SK-N-SH (cell line): ENCODE results near the gene SERPINB13. TPM values are rescaled to one million over a fixed set of nuclear protein-coding genes. Genes with fewer than 3 reads are reported as not detected.

Source experiments
- CTCF ChIA-PET: fragments of 300-600, 350-600 bp; formaldehyde crosslinking; extraction: SDS; loops from one replicate; lab custom pipeline; 2021; lab: Yijun Ruan, JAX
- POLR2A ChIA-PET: fragments of 350-600 bp; sonication (Branson Sonifier 250); formaldehyde crosslinking; extraction: SDS; loops from one replicate; lab custom pipeline; 2020; ENCODE audit warnings: antibody characterized with exemption, inconsistent platforms; lab: Yijun Ruan, JAX
- DNase-seq: peaks from one replicate; pipeline ENCODE4 v3.0.0; 2012
- H2AFZ ChIP-seq: fragments of 200-600 bp; sonication (generic); 2 replicates; pipeline ENCODE4 v1.8.1; 2016; ENCODE audit warnings: antibody characterized with exemption, mild to moderate bottlenecking, low read depth
- H3F3A ChIP-seq: fragments of 200-600 bp; sonication (generic); replicated peaks from 2 replicates; pipeline ENCODE3; 2016; ENCODE audit warnings: antibody characterized with exemption, mild to moderate bottlenecking; ENCODE audit not compliant: insufficient read depth
- H3K27ac ChIP-seq, 2 experiments: fragments of 200-500 bp in 1 of 2; fragments of 200-600 bp in 1 of 2; sonication (Bioruptor generic) in 1 of 2; sonication (generic), shearing (Covaris generic) in 1 of 2; 2 replicates each; pipeline versions ENCODE4 v1.5.1 to v1.6.1; 2014 to 2016; ENCODE audit warnings: low read depth in 2 of 2, inconsistent platforms in 1 of 2, low read length in 1 of 2, mild to moderate bottlenecking in 1 of 2, mixed read lengths in 1 of 2
- H3K27me3 ChIP-seq: fragments of 200-600 bp; sonication (generic), shearing (Covaris generic); 2 replicates; pipeline ENCODE4 v1.6.1; 2016; ENCODE audit warnings: mixed run types; ENCODE audit not compliant: insufficient read depth
- H3K36me3 ChIP-seq, 2 experiments: fragments of 200-500 bp in 1 of 2; fragments of 200-600 bp in 1 of 2; sonication (Bioruptor generic) in 1 of 2; sonication (generic) in 1 of 2; replicated peaks in 1 of 2; 2 replicates each; pipeline versions ENCODE3 to v1.5.1; 2014 to 2016; ENCODE audit warnings: low read length in 1 of 2, mild to moderate bottlenecking in 1 of 2; ENCODE audit not compliant: insufficient read depth in 2 of 2, control insufficient read depth in 1 of 2
- H3K4me1 ChIP-seq, 2 experiments: fragments of 200-500 bp in 1 of 2; fragments of 200-600 bp in 1 of 2; sonication (Bioruptor generic) in 1 of 2; sonication (generic), shearing (Covaris generic) in 1 of 2; 2 replicates each; pipeline versions ENCODE4 v1.5.1 to v1.6.1; 2014 to 2016; ENCODE audit warnings: low read depth in 1 of 2, low read length in 1 of 2, mixed run types in 1 of 2; ENCODE audit not compliant: insufficient read depth in 2 of 2, control insufficient read depth in 1 of 2
- H3K4me2 ChIP-seq: fragments of 200-600 bp; sonication (generic), shearing (Covaris generic); 2 replicates; pipeline ENCODE4 v1.6.1; 2017; ENCODE audit warnings: mixed run types
- H3K4me3 ChIP-seq, 2 experiments: fragments of 200-500 bp in 1 of 2; fragments of 200-600 bp in 1 of 2; sonication (Bioruptor generic) in 1 of 2; sonication (generic), shearing (Covaris generic) in 1 of 2; 2 replicates each; pipeline versions ENCODE4 v1.5.1 to v1.8.1; 2014 to 2016; ENCODE audit warnings: low read depth in 2 of 2, inconsistent platforms in 1 of 2, low read length in 1 of 2, mild to moderate bottlenecking in 1 of 2, mixed read lengths in 1 of 2, moderate library complexity in 1 of 2
- H3K79me2 ChIP-seq: fragments of 200-600 bp; sonication (generic); 2 replicates; pipeline ENCODE4 v1.8.1; 2017; ENCODE audit warnings: mild to moderate bottlenecking; ENCODE audit not compliant: insufficient read depth
- H3K9ac ChIP-seq: fragments of 200-600 bp; sonication (generic); 2 replicates; pipeline ENCODE4 v1.6.1; 2017; ENCODE audit warnings: mixed run types
- H3K9me2 ChIP-seq: fragments of 200-600 bp; sonication (generic); 2 replicates; pipeline ENCODE4 v1.6.1; 2017; ENCODE audit warnings: mixed run types
- H3K9me3 ChIP-seq: fragments of 200-600 bp; sonication (generic); 2 replicates; pipeline ENCODE4 v1.6.1; 2017; ENCODE audit warnings: mixed run types, mild to moderate bottlenecking, moderate library complexity
- H4K20me1 ChIP-seq: fragments of 200-600 bp; sonication (generic); 2 replicates; pipeline ENCODE4 v1.6.1; 2017; ENCODE audit warnings: mild to moderate bottlenecking, mixed run types; ENCODE audit not compliant: insufficient read depth
- ELF1 ChIP-seq: IDR thresholded peaks from 2 replicates; pipeline ENCODE4 v1.4.0; 2012
- EP300 ChIP-seq, 2 experiments: IDR thresholded peaks; 2 replicates each; pipeline versions ENCODE4 v1.4.0 to v1.6.1; 2012; ENCODE audit warnings: borderline replicate concordance in 1 of 2, low read depth in 1 of 2, low read length in 1 of 2
- FOSL2 ChIP-seq: IDR thresholded peaks from 2 replicates; pipeline ENCODE4 v1.4.0; 2012; ENCODE audit warnings: low read depth, mild to moderate bottlenecking, moderate library complexity, borderline replicate concordance
- POLR2AphosphoS5 ChIP-seq: IDR thresholded peaks from 2 replicates; pipeline ENCODE4 v1.6.1; 2012; ENCODE audit warnings: low read depth, low read length
- RCOR1 ChIP-seq: fragments of 150-350 bp; IDR thresholded peaks from 2 replicates; pipeline ENCODE4 v1.6.1; 2017; ENCODE audit warnings: antibody characterized with exemption, low read length
- SIN3A ChIP-seq: IDR thresholded peaks from 2 replicates; pipeline ENCODE4 v1.6.1; 2012; ENCODE audit warnings: low read depth, mild to moderate bottlenecking, low read length, moderate library complexity, borderline replicate concordance
- TCF12 ChIP-seq: IDR thresholded peaks from 2 replicates; pipeline ENCODE4 v1.4.0; 2012
- TEAD4 ChIP-seq: IDR thresholded peaks from 2 replicates; pipeline ENCODE4 v1.4.0; 2012; ENCODE audit warnings: mild to moderate bottlenecking, borderline replicate concordance; ENCODE audit not compliant: insufficient read depth
- YY1 ChIP-seq: IDR thresholded peaks from 2 replicates; pipeline ENCODE4 v1.4.0; 2012; ENCODE audit warnings: low read depth, mild to moderate bottlenecking
- WGBS: methylation state at CpG from one replicate; pipeline ENCODE4 v1.1.6; 2017; ENCODE audit warnings: low lambda C conversion rate; 5-methylcytosine and 5-hydroxymethylcytosine counted together
- polyA plus RNA-seq, 3 experiments: library from polyadenylated mRNA; depleted of rRNA; stranded (reverse); fragments of >200 nt; gene quantifications; 2 replicates each; pipeline ENCODE4 v1.2.3, GENCODE V29; 2012
- TF ChIP-seq, protein P1 (sequence below): IDR thresholded peaks from 2 replicates; pipeline ENCODE4 v1.4.0; 2012; ENCODE audit warnings: low read depth, borderline replicate concordance

The SERPINB13 gene
- polyA plus RNA-seq, 1 of the 3 experiments (the other 2 are of a cell fraction) = not detected

- Histone ChIP-seq H3K4me2 (no peak overlapping the region), H3K27ac (no peak overlapping the region), H3K9me3 (no peaks in the 10 kb centered on the region), H3K9me2 (no peaks in the 10 kb centered on the region), H3F3A (no peaks in the 10 kb centered on the region), H3K4me3 (no peak overlapping the region), H3K36me3 (no peaks in the 10 kb centered on the region), H3K79me2 (no peaks in the 10 kb centered on the region), H2AFZ (no peak overlapping the region), H3K9ac (no peak overlapping the region), H3K4me1 (no peaks in the 10 kb centered on the region), H4K20me1 (no peaks in the 10 kb centered on the region), H3K27me3 (peaks cover 10% of the 10 kb centered on the region; the same call in 1 of the 2 replicates)
- CTCF ChIA-PET = no interaction called here
- POLR2A ChIA-PET = no interaction called here
- WGBS = 11% methylated on average over 4 of the region's 4 CpGs
- no peak for DNase-seq
- TF ChIP-seq POLR2AphosphoS5 = no peak
- no peak for TF ChIP-seq TEAD4
- TF ChIP-seq FOSL2 = no peak
- no peak for TF ChIP-seq EP300 (IDR thresholded peaks at IDR 0.05; ENCODE audit: borderline replicate concordance in 1 of 2, low read depth in 1 of 2, low read length in 1 of 2)
- TF ChIP-seq ELF1 = no peak
- no peak for TF ChIP-seq TCF12
- no peak for TF ChIP-seq RCOR1
- no peak for TF ChIP-seq YY1
Observed at GRCh38 chr18:63613420-63613819, 26.3 kb downstream of the SERPINB13 start.

GRCh38 chr18:63617049-63617914, 30.1 kb downstream of the SERPINB13 start:
- no peaks in the 10 kb centered on the region for H3F3A ChIP-seq
- no peak overlapping the region for H3K4me2 ChIP-seq
- ChIA-PET CTCF (no interaction called here), POLR2A (no interaction called here)
- no peaks in the 10 kb centered on the region for H3K9me3 ChIP-seq
- H3K9ac ChIP-seq = no peak overlapping the region
- WGBS = 9% methylated on average over 3 of the region's 3 CpGs
- no peak overlapping the region for H3K4me3 ChIP-seq
- H3K4me1 ChIP-seq = no peaks in the 10 kb centered on the region
- H3K9me2 ChIP-seq = no peaks in the 10 kb centered on the region
- no peak overlapping the region for H3K27ac ChIP-seq
- no peaks in the 10 kb centered on the region for H4K20me1 ChIP-seq
- DNase-seq = no peak
- TF ChIP-seq SIN3A (no peak), EP300 (IDR thresholded peaks at IDR 0.05; ENCODE audit: borderline replicate concordance in 1 of 2, low read depth in 1 of 2, low read length in 1 of 2) (no peak)
- TF ChIP-seq, protein P1, sequence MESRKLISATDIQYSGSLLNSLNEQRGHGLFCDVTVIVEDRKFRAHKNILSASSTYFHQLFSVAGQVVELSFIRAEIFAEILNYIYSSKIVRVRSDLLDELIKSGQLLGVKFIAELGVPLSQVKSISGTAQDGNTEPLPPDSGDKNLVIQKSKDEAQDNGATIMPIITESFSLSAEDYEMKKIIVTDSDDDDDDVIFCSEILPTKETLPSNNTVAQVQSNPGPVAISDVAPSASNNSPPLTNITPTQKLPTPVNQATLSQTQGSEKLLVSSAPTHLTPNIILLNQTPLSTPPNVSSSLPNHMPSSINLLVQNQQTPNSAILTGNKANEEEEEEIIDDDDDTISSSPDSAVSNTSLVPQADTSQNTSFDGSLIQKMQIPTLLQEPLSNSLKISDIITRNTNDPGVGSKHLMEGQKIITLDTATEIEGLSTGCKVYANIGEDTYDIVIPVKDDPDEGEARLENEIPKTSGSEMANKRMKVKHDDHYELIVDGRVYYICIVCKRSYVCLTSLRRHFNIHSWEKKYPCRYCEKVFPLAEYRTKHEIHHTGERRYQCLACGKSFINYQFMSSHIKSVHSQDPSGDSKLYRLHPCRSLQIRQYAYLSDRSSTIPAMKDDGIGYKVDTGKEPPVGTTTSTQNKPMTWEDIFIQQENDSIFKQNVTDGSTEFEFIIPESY = no peak
- H3K79me2 ChIP-seq = no peaks in the 10 kb centered on the region
- no peaks in the 10 kb centered on the region for H3K27me3 ChIP-seq
- H3K36me3 ChIP-seq = no peaks in the 10 kb centered on the region
- H2AFZ ChIP-seq = no peak overlapping the region
